Activated CD4-positive, alpha-beta memory T cell treated with anti-CD3 and anti-CD28 coated beads, Interleukin-2, amount 10 ng/mL, durations not matched to agents 7 days and 5 days (primary cell): ENCODE data around the gene A2M. TPM values are rescaled to one million over a fixed set of nuclear protein-coding genes. Genes with fewer than 3 reads are reported as not detected.

ENCODE experiments used
- CTCF ChIA-PET: fragments of 350-600 bp; sonication (Branson Sonifier 250); formaldehyde crosslinking; loops from one replicate; lab custom pipeline; 2021; ENCODE audit warnings: antibody characterized with exemption, inconsistent platforms; lab: Charles Lee
- POLR2A ChIA-PET: fragments of 350-600 bp; sonication (Branson Sonifier 250); formaldehyde crosslinking; loops from one replicate; lab custom pipeline; 2021; ENCODE audit warnings: antibody characterized with exemption; lab: Charles Lee
- DNase-seq: peaks from one replicate; pipeline ENCODE4 v3.0.0-alpha.2; 2020
- H3K27ac Mint-ChIP-seq: one replicate; pipeline ENCODE4 v1.8.0; 2021; ENCODE audit warnings: mild to moderate bottlenecking, mixed read lengths
- H3K27me3 Mint-ChIP-seq: one replicate; pipeline ENCODE4 v1.8.0; 2021; ENCODE audit warnings: mixed read lengths
- H3K36me3 Mint-ChIP-seq: one replicate; pipeline ENCODE4 v1.8.0; 2021; ENCODE audit warnings: low read depth, mixed read lengths
- H3K4me1 Mint-ChIP-seq: one replicate; pipeline ENCODE4 v1.8.0; 2021; ENCODE audit warnings: mixed read lengths
- H3K4me3 Mint-ChIP-seq: one replicate; pipeline ENCODE4 v1.8.0; 2021; ENCODE audit warnings: mild to moderate bottlenecking, mixed read lengths
- H3K9me3 Mint-ChIP-seq: one replicate; pipeline ENCODE4 v1.8.0; 2021; ENCODE audit warnings: mixed read lengths
- total RNA-seq, 2 experiments: library from RNA; stranded (reverse); gene quantifications; one replicate each; pipeline ENCODE4 v1.2.3, GENCODE V29; 2021

Gene A2M
- total RNA-seq, 2 experiments from 2014 or later, result not detected

GRCh38 chr12:9086087-9086486, 29.6 kb downstream of the A2M start:
- H3K27me3 Mint-ChIP-seq, result no peaks in the 10 kb centered on the region
- peaks cover 17% of the 10 kb centered on the region for H3K9me3 Mint-ChIP-seq
- peaks cover 7% of the 10 kb centered on the region for H3K36me3 Mint-ChIP-seq
- no peaks in the 10 kb centered on the region for H3K4me1 Mint-ChIP-seq
- no peak overlapping the region for H3K4me3 Mint-ChIP-seq
- POLR2A ChIA-PET, result no interaction called here
- CTCF ChIA-PET, result no interaction called here
- no peak overlapping the region for H3K27ac Mint-ChIP-seq
- no peak for DNase-seq

- Mint-ChIP-seq H3K27ac (no peak overlapping the region), H3K4me1 (no peaks in the 10 kb centered on the region), H3K4me3 (no peak overlapping the region), H3K9me3 (peaks cover 17% of the 10 kb centered on the region), H3K27me3 (no peaks in the 10 kb centered on the region), H3K36me3 (peaks cover 7% of the 10 kb centered on the region)
- DNase-seq, result no peak
- POLR2A ChIA-PET, result no interaction called here
- CTCF ChIA-PET, result no interaction called here
Observed at GRCh38 chr12:9084417-9084816, 31.3 kb downstream of the A2M start.

GRCh38 chr12:9083793-9084192, 31.9 kb downstream of the A2M start:
- peaks cover 17% of the 10 kb centered on the region for H3K9me3 Mint-ChIP-seq
- ChIA-PET CTCF (no interaction called here), POLR2A (no interaction called here)
- no peak overlapping the region for H3K27ac Mint-ChIP-seq
- H3K36me3 Mint-ChIP-seq, result peaks cover 7% of the 10 kb centered on the region
- no peaks in the 10 kb centered on the region for H3K27me3 Mint-ChIP-seq
- H3K4me3 Mint-ChIP-seq, result no peak overlapping the region
- H3K4me1 Mint-ChIP-seq, result no peaks in the 10 kb centered on the region
- DNase-seq, result no peak

- no peak for DNase-seq
- no peaks in the 10 kb centered on the region for H3K4me1 Mint-ChIP-seq
- no peak overlapping the region for H3K27ac Mint-ChIP-seq
- no peak overlapping the region for H3K4me3 Mint-ChIP-seq
- CTCF ChIA-PET, result no interaction called here
- H3K36me3 Mint-ChIP-seq, result peaks cover 7% of the 10 kb centered on the region
- H3K9me3 Mint-ChIP-seq, result peaks cover 17% of the 10 kb centered on the region
- no peaks in the 10 kb centered on the region for H3K27me3 Mint-ChIP-seq
- POLR2A ChIA-PET, result no interaction called here
Observed at GRCh38 chr12:9081667-9082427, 33.9 kb downstream of the A2M start.

GRCh38 chr12:9079883-9080675, 35.6 kb downstream of the A2M start:
- H3K27ac Mint-ChIP-seq, result no peak overlapping the region
- ChIA-PET CTCF (interaction anchor here (1.7 kb wide), 1 partner anchor 16 kb away, joined by 6 read pairs; no protein-coding TSS in a partner anchor), POLR2A (no interaction called here)
- no peaks in the 10 kb centered on the region for H3K4me1 Mint-ChIP-seq
- DNase-seq, result no peak
- no peak overlapping the region for H3K4me3 Mint-ChIP-seq
- peaks cover 17% of the 10 kb centered on the region for H3K9me3 Mint-ChIP-seq
- H3K27me3 Mint-ChIP-seq, result no peaks in the 10 kb centered on the region
- H3K36me3 Mint-ChIP-seq, result peaks cover 7% of the 10 kb centered on the region

GRCh38 chr12:9079082-9079481, 36.6 kb downstream of the A2M start:
- ChIA-PET POLR2A (no interaction called here), CTCF (interaction anchor here (1.7 kb wide), 1 partner anchor 15 kb away, joined by 6 read pairs; no protein-coding TSS in a partner anchor)
- no peak overlapping the region for H3K4me3 Mint-ChIP-seq
- H3K27ac Mint-ChIP-seq, result no peak overlapping the region
- no peaks in the 10 kb centered on the region for H3K4me1 Mint-ChIP-seq
- DNase-seq, result no peak
- H3K27me3 Mint-ChIP-seq, result no peaks in the 10 kb centered on the region
- H3K36me3 Mint-ChIP-seq, result peaks cover 4% of the 10 kb centered on the region
- peaks cover 13% of the 10 kb centered on the region for H3K9me3 Mint-ChIP-seq

- ChIA-PET POLR2A (no interaction called here), CTCF (interaction anchor here (2.2 kb wide), 1 partner anchor 13 kb away, joined by 6 read pairs; no protein-coding TSS in a partner anchor)
- no peaks in the 10 kb centered on the region for H3K4me1 Mint-ChIP-seq
Observed at GRCh38 chr12:9077152-9078031, 38.3 kb downstream of the A2M start.

GRCh38 chr12:9076733-9077132, 39.0 kb downstream of the A2M start:
- no peaks in the 10 kb centered on the region for H3K36me3 Mint-ChIP-seq
- ChIA-PET CTCF (interaction anchor here (2.2 kb wide), 1 partner anchor 13 kb away, joined by 6 read pairs; no protein-coding TSS in a partner anchor), POLR2A (no interaction called here)

More at GRCh38 chr12:9077152-9078031, 38.3 kb downstream of the A2M start:
- Mint-ChIP-seq H3K9me3 (peaks cover 5% of the 10 kb centered on the region), H3K27me3 (no peaks in the 10 kb centered on the region), H3K27ac (no peak overlapping the region), H3K36me3 (no peaks in the 10 kb centered on the region), H3K4me3 (no peak overlapping the region)
- DNase-seq, result no peak

GRCh38 chr12:9075138-9075535, 40.6 kb downstream of the A2M start:
- Mint-ChIP-seq H3K36me3 (no peaks in the 10 kb centered on the region), H3K4me1 (no peaks in the 10 kb centered on the region), H3K27ac (no peak overlapping the region), H3K27me3 (no peaks in the 10 kb centered on the region), H3K4me3 (no peak overlapping the region), H3K9me3 (no peaks in the 10 kb centered on the region)
- CTCF ChIA-PET, result interaction anchor here (2.2 kb wide), 1 partner anchor 11 kb away, joined by 6 read pairs; no protein-coding TSS in a partner anchor
- POLR2A ChIA-PET, result no interaction called here
- DNase-seq, result no peak

More at GRCh38 chr12:9076733-9077132, 39.0 kb downstream of the A2M start:
- Mint-ChIP-seq H3K4me3 (no peak overlapping the region), H3K4me1 (no peaks in the 10 kb centered on the region), H3K9me3 (peaks cover 4% of the 10 kb centered on the region), H3K27ac (no peak overlapping the region), H3K27me3 (no peaks in the 10 kb centered on the region)
- DNase-seq, result no peak

- H3K9me3 Mint-ChIP-seq, result no peaks in the 10 kb centered on the region
- no peaks in the 10 kb centered on the region for H3K4me1 Mint-ChIP-seq
- no peak for DNase-seq
- no peak overlapping the region for H3K4me3 Mint-ChIP-seq
- no peaks in the 10 kb centered on the region for H3K27me3 Mint-ChIP-seq
- CTCF ChIA-PET, result no interaction called here
- no peaks in the 10 kb centered on the region for H3K36me3 Mint-ChIP-seq
- H3K27ac Mint-ChIP-seq, result no peak overlapping the region
- POLR2A ChIA-PET, result no interaction called here
Observed at GRCh38 chr12:9074484-9075137, 41.1 kb downstream of the A2M start.

- Mint-ChIP-seq H3K4me1 (no peaks in the 10 kb centered on the region), H3K36me3 (no peaks in the 10 kb centered on the region), H3K27me3 (no peaks in the 10 kb centered on the region), H3K9me3 (no peaks in the 10 kb centered on the region), H3K27ac (no peak overlapping the region), H3K4me3 (no peak overlapping the region)
- DNase-seq, result no peak
- CTCF ChIA-PET, result no interaction called here
- POLR2A ChIA-PET, result no interaction called here
Observed at GRCh38 chr12:9073076-9073475, 42.6 kb downstream of the A2M start.

GRCh38 chr12:9072481-9073038, 43.2 kb downstream of the A2M start:
- Mint-ChIP-seq H3K9me3 (no peaks in the 10 kb centered on the region), H3K36me3 (no peaks in the 10 kb centered on the region), H3K4me1 (no peaks in the 10 kb centered on the region), H3K27ac (no peak overlapping the region), H3K27me3 (no peaks in the 10 kb centered on the region), H3K4me3 (no peak overlapping the region)
- ChIA-PET CTCF (interaction anchor here (1.1 kb wide), 1 partner anchor 23 kb away, joined by 3 read pairs; no protein-coding TSS in a partner anchor), POLR2A (no interaction called here)
- no peak for DNase-seq
